K562 (cell line): ENCODE results near the gene ATXN1. TPM values are rescaled to one million over a fixed set of nuclear protein-coding genes. Genes with fewer than 3 reads are reported as not detected.

Source experiments
- ATAC-seq: fragments of 200-7000 bp; cut with Tn5 transposase; 3 replicates; pipeline ENCODE4 v1.9.1; 2020; ENCODE audit warnings: moderate library complexity
- BruUV-seq: library from RNA; stranded (reverse); fragments of 400-500 nt; replicated peaks from 2 replicates; lab custom pipeline; 2021; lab: Mats Ljungman, UMichigan
- CTCF ChIA-PET: fragments of 300-600 bp; formaldehyde crosslinking; extraction: SDS; loops from one replicate; lab custom pipeline; 2021; ENCODE audit warnings: low intra/inter-chr PET ratio; lab: Yijun Ruan, JAX
- POLR2A ChIA-PET: fragments of 300-600, 350-650 bp; sonication (Branson Sonifier 250); formaldehyde crosslinking; extraction: SDS; loops from one replicate; lab custom pipeline; 2021; ENCODE audit warnings: antibody characterized with exemption, inconsistent platforms; lab: Yijun Ruan, JAX
- DNase-seq, 4 experiments: peaks; one replicate each; pipeline versions ENCODE4 v3.0.0 to v3.0.0-alpha.2; 2011 to 2018; ENCODE audit warnings: low spot score in 3 of 4, mixed read lengths in 3 of 4; ENCODE audit errors: extremely low read depth in 1 of 4
- FAIRE-seq: peaks from 2 replicates; lab custom pipeline; 2011; peaks lifted over from hg19 to GRCh38; lab: Jason Lieb, UNC
- H2AFZ ChIP-seq: 2 replicates; pipeline ENCODE4 v1.6.0; 2011; ENCODE audit warnings: low read depth, low read length, control low read depth, inconsistent platforms
- H3K27ac ChIP-seq: fragments of 200-600 bp; 3 replicates; pipeline ENCODE4 v1.8.0; 2011; ENCODE audit warnings: low read depth, mild to moderate bottlenecking, control low read depth, inconsistent platforms, low read length, moderate library complexity, mixed read lengths; ENCODE audit errors: extremely low read depth
- H3K27me3 ChIP-seq, 2 experiments: fragments of 300-600 bp in 1 of 2; 2 replicates in 1 of 2; 3 replicates in 1 of 2; pipeline versions ENCODE4 v1.6.0 to v1.8.0; 2011; ENCODE audit warnings: inconsistent platforms in 2 of 2, low read length in 2 of 2, mild to moderate bottlenecking in 1 of 2, mixed read lengths in 1 of 2, moderate library complexity in 1 of 2; ENCODE audit not compliant: control insufficient read depth in 2 of 2, insufficient read depth in 2 of 2
- H3K36me3 ChIP-seq: fragments of 300-600 bp; 3 replicates; pipeline ENCODE4 v1.8.0; 2011; ENCODE audit warnings: mild to moderate bottlenecking, low read length, inconsistent platforms; ENCODE audit not compliant: control insufficient read depth, insufficient read depth
- H3K4me1 ChIP-seq, 2 experiments: fragments of 200-600 bp in 1 of 2; replicated peaks in 1 of 2; 2 replicates in 1 of 2; 3 replicates in 1 of 2; pipeline versions ENCODE4 v1.5.1 to v1.8.0; 2011; ENCODE audit warnings: inconsistent platforms in 2 of 2, low read length in 2 of 2, mild to moderate bottlenecking in 1 of 2, mixed read lengths in 1 of 2, moderate library complexity in 1 of 2; ENCODE audit not compliant: control insufficient read depth in 2 of 2, insufficient read depth in 2 of 2
- H3K4me2 ChIP-seq: 2 replicates; pipeline ENCODE4 v1.6.1; 2011; ENCODE audit warnings: low read length, control low read depth, inconsistent platforms, mixed read lengths; ENCODE audit not compliant: insufficient read depth
- H3K4me3 ChIP-seq: fragments of 200-600 bp; sonication (generic), shearing (Covaris generic); 2 replicates; pipeline ENCODE4 v1.5.1; 2016; ENCODE audit warnings: control low read depth, inconsistent platforms
- H3K79me2 ChIP-seq: fragments of 200-600 bp; 3 replicates; pipeline ENCODE4 v1.8.0; 2011; ENCODE audit warnings: low read length, inconsistent platforms; ENCODE audit not compliant: control insufficient read depth, insufficient read depth
- H3K9ac ChIP-seq, 2 experiments: 2 replicates each; pipeline versions ENCODE4 v1.6.0 to v1.6.1; 2011; ENCODE audit warnings: low read depth in 2 of 2, low read length in 2 of 2, control low read depth in 1 of 2, inconsistent platforms in 1 of 2, mild to moderate bottlenecking in 1 of 2, mixed read lengths in 1 of 2; ENCODE audit not compliant: insufficient read depth in 1 of 2
- H3K9me1 ChIP-seq: one replicate; pipeline ENCODE4 v1.6.0; 2011; ENCODE audit warnings: inconsistent platforms, mild to moderate bottlenecking, low read length, moderate library complexity; ENCODE audit not compliant: control insufficient read depth, insufficient read depth
- H3K9me3 ChIP-seq: replicated peaks from 2 replicates; pipeline ENCODE4 v1.5.1; 2011; ENCODE audit warnings: low read depth, low read length, inconsistent platforms; ENCODE audit not compliant: control insufficient read depth, insufficient read depth
- H4K20me1 ChIP-seq: replicated peaks from 2 replicates; pipeline ENCODE4 v1.6.1; 2011; ENCODE audit warnings: low read length, inconsistent platforms, mixed read lengths; ENCODE audit not compliant: control insufficient read depth, insufficient read depth
- ATF7 ChIP-seq: fragments of 450-650 bp; IDR thresholded peaks from 2 replicates; pipeline ENCODE4 v1.7.1; 2014; ENCODE audit warnings: mild to moderate bottlenecking, moderate library complexity
- CBX3 ChIP-seq, 2 experiments: IDR thresholded peaks; 1 replicate in 1 of 2; 2 replicates in 1 of 2; pipeline ENCODE4 v1.6.1; 2012; ENCODE audit warnings: inconsistent platforms in 2 of 2, low read length in 2 of 2, borderline replicate concordance in 1 of 2, control low read depth in 1 of 2
- ETV6 ChIP-seq, 3 experiments: fragments of 150-350 bp in 1 of 3; sonication (generic) in 1 of 3; formaldehyde crosslinking in 1 of 3; IDR thresholded peaks; 2 replicates each; pipeline versions ENCODE4 v1.6.1 to v1.8.0; 2014 to 2022; ENCODE audit warnings: borderline replicate concordance in 2 of 3, low read depth in 2 of 3, antibody characterized with exemption in 1 of 3, low read length in 1 of 3, mild to moderate bottlenecking in 1 of 3, missing genetic modification reagents in 1 of 3
- HDAC3 ChIP-seq: fragments of 450-650 bp; IDR thresholded peaks from 2 replicates; pipeline ENCODE4 v1.6.1; 2018; ENCODE audit warnings: borderline replicate concordance, mild to moderate bottlenecking, moderate library complexity; ENCODE audit not compliant: partially characterized antibody
- POLR2G ChIP-seq: fragments of 200-400 bp; formaldehyde crosslinking; IDR thresholded peaks from 2 replicates; pipeline ENCODE4 v1.6.1; 2017; ENCODE audit warnings: low read depth, mild to moderate bottlenecking, antibody characterized with exemption, low read length, moderate library complexity
- WGBS: fragments of 100-300 bp; shearing (Covaris generic); methylation state at CpG from one replicate; pipeline ENCODE4 v1.1.6; 2016; ENCODE audit warnings: low coverage, mixed read lengths; ENCODE audit not compliant: insufficient coverage; ENCODE audit errors: missing lambda C conversion rate; 5-methylcytosine and 5-hydroxymethylcytosine counted together
- in situ Hi-C: fragments of 300-500 bp; cut with MboI; formaldehyde crosslinking; loops from 4 replicates; pipeline ENCODE4 v1.15.0; 2018; ENCODE audit warnings: inconsistent platforms, mixed read lengths
- intact Hi-C: fragments of 100-400 bp; cut with micrococcal nuclease; formaldehyde crosslinking; loops from 2 replicates; pipeline ENCODE4 v1.14.2; 2022
- polyA plus RNA-seq, 8 experiments: library from polyadenylated mRNA; depleted of rRNA in 4 of 8; stranded (reverse) in 5 of 8; unstranded in 3 of 8; fragments of >200 nt; fragmentation: Nextera tagmentation in 2 of 8; fragmentation: Illumina TruSeq in 1 of 8; extraction: Ambion mirVana in 2 of 8; extraction: Trizol in 1 of 8; gene quantifications; 2 replicates each; pipeline versions ENCODE4 v1.2.1 to v1.2.3, GENCODE V29; 2011 to 2014; ENCODE audit warnings: inconsistent platforms in 1 of 8, missing spikeins in 1 of 8
- total RNA-seq, 7 experiments: library from RNA; depleted of rRNA in 6 of 7; stranded (reverse); fragments of >200 nt in 6 of 7; fragmentation: Illumina TruSeq in 2 of 7; extraction: Trizol in 2 of 7; gene quantifications; 2 replicates each; pipeline versions ENCODE4 v1.2.1 to v1.2.3, GENCODE V29; 2011 to 2021; ENCODE audit warnings: low replicate concordance in 1 of 7
- TF ChIP-seq, protein P1 (sequence below): IDR thresholded peaks from 2 replicates; pipeline ENCODE4 v1.6.1; 2011; ENCODE audit warnings: borderline replicate concordance, low read depth, mild to moderate bottlenecking, moderate library complexity, low read length; ENCODE audit not compliant: insufficient read depth, poor library complexity, severe bottlenecking
- TF ChIP-seq, protein P2 (sequence below): fragments of 450-650 bp; IDR thresholded peaks from 2 replicates; pipeline ENCODE4 v1.6.1; 2016; ENCODE audit warnings: low read depth

Gene ATXN1
- total and polyA plus RNA-seq, 9 of the 15 experiments (the other 6 are each of a cell fraction or from before 2014, with no cell fraction given): under 0.01 to 1.2 (median 0.58) TPM

DNA sequence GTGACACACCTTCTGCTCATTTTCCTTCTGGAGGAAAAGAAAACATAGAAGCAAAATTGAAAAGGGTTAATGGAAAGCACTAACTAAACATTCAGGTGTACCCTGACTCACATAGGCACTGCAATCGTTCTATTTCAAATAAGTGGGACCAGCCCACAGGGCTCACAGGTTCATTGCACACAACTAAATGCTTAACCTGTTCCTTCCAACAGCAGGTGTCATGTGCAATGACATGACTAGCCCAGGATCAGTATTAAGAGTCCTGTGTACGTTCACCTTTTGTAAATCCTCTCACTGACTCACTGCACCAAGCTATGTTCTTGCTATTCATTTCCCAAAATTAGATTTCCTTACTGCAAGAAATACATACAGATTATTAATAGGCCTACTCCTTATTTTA lies 371.6 kb downstream of the ATXN1 start:
- no TSS peak for BruUV-seq
- CTCF ChIA-PET: no interaction called here
- POLR2A ChIA-PET: interaction anchor here (0.6 to 0.7 kb wide), 2 partner anchors 13 to 40 kb away, joined by 3 to 6 read pairs; no protein-coding TSS in a partner anchor

More for the DNA sequence above, 371.6 kb downstream of the ATXN1 start:
- in situ Hi-C loops: no loop called here
- H2AFZ ChIP-seq: no peak overlapping the region
- no peak overlapping the region for H3K4me2 ChIP-seq
- intact Hi-C loops: no loop called here
- H3K36me3 ChIP-seq: no peaks in the 10 kb centered on the region
- H3K9me1 ChIP-seq: no peaks in the 10 kb centered on the region
- H3K27me3 ChIP-seq: peaks cover 21 to 28% of the 10 kb centered on the region in 2 experiments; a peak in 4 of 5 replicates
- H3K9me3 ChIP-seq: no peaks in the 10 kb centered on the region
- H4K20me1 ChIP-seq: no peaks in the 10 kb centered on the region
- ATAC-seq (no peak), FAIRE-seq (no peak), DNase-seq (no peak)
- peaks cover 0 to 5% of the 10 kb centered on the region in 2 experiments; a peak in 2 of 5 replicates for H3K4me1 ChIP-seq
- no peak overlapping the region for H3K27ac ChIP-seq
- no peaks in the 10 kb centered on the region for H3K79me2 ChIP-seq
- TF ChIP-seq ETV6 (IDR thresholded peaks at IDR 0.05; ENCODE audit: borderline replicate concordance in 1 of 2, low read depth in 2 of 2, low read length in 1 of 2): no peak
- TF ChIP-seq ETV6 (CRISPR knock-in tag; IDR thresholded peaks at IDR 0.05; ENCODE audit: borderline replicate concordance): no peak
- TF ChIP-seq, protein P1, sequence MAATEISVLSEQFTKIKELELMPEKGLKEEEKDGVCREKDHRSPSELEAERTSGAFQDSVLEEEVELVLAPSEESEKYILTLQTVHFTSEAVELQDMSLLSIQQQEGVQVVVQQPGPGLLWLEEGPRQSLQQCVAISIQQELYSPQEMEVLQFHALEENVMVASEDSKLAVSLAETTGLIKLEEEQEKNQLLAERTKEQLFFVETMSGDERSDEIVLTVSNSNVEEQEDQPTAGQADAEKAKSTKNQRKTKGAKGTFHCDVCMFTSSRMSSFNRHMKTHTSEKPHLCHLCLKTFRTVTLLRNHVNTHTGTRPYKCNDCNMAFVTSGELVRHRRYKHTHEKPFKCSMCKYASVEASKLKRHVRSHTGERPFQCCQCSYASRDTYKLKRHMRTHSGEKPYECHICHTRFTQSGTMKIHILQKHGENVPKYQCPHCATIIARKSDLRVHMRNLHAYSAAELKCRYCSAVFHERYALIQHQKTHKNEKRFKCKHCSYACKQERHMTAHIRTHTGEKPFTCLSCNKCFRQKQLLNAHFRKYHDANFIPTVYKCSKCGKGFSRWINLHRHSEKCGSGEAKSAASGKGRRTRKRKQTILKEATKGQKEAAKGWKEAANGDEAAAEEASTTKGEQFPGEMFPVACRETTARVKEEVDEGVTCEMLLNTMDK: no peak
- no peak for TF ChIP-seq POLR2G
- no peak for TF ChIP-seq CBX3 (IDR thresholded peaks at IDR 0.05; ENCODE audit: borderline replicate concordance in 1 of 2, low read length in 2 of 2)
- TF ChIP-seq HDAC3: no peak
- no peak for TF ChIP-seq ATF7
- TF ChIP-seq, protein P2, sequence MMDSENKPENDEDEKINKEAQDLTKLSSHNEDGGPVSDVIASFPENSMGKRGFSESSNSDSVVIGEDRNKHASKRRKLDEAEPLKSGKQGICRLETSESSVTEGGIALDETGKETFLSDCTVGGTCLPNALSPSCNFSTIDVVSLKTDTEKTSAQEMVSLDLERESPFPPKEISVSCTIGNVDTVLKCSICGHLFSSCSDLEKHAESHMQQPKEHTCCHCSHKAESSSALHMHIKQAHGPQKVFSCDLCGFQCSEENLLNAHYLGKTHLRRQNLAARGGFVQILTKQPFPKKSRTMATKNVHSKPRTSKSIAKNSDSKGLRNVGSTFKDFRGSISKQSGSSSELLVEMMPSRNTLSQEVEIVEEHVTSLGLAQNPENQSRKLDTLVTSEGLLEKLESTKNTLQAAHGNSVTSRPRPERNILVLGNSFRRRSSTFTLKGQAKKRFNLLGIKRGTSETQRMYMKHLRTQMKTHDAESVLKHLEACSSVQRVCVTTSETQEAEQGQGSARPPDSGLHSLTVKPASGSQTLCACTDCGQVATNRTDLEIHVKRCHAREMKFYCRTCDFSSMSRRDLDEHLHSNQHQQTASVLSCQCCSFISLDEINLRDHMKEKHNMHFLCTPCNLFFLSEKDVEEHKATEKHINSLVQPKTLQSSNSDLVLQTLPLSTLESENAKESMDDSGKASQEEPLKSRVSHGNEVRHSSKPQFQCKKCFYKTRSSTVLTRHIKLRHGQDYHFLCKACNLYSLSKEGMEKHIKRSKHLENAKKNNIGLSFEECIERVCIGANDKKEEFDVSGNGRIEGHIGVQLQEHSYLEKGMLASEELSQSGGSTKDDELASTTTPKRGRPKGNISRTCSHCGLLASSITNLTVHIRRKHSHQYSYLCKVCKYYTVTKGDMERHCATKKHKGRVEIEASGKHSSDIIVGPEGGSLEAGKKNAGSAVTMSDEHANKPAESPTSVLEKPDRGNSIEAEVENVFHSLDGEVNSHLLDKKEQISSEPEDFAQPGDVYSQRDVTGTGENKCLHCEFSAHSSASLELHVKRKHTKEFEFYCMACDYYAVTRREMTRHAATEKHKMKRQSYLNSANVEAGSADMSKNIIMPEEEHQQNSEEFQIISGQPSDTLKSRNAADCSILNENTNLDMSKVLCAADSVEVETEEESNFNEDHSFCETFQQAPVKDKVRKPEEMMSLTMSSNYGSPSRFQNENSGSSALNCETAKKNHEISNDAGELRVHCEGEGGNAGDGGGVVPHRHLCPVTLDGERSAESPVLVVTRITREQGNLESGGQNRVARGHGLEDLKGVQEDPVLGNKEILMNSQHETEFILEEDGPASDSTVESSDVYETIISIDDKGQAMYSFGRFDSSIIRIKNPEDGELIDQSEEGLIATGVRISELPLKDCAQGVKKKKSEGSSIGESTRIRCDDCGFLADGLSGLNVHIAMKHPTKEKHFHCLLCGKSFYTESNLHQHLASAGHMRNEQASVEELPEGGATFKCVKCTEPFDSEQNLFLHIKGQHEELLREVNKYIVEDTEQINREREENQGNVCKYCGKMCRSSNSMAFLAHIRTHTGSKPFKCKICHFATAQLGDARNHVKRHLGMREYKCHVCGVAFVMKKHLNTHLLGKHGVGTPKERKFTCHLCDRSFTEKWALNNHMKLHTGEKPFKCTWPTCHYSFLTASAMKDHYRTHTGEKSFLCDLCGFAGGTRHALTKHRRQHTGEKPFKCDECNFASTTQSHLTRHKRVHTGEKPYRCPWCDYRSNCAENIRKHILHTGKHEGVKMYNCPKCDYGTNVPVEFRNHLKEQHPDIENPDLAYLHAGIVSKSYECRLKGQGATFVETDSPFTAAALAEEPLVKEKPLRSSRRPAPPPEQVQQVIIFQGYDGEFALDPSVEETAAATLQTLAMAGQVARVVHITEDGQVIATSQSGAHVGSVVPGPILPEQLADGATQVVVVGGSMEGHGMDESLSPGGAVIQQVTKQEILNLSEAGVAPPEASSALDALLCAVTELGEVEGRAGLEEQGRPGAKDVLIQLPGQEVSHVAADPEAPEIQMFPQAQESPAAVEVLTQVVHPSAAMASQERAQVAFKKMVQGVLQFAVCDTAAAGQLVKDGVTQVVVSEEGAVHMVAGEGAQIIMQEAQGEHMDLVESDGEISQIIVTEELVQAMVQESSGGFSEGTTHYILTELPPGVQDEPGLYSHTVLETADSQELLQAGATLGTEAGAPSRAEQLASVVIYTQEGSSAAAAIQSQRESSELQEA: no peak
- H3K4me3 ChIP-seq: no peak overlapping the region
- H3K9ac ChIP-seq: no peak overlapping the region
- 3% methylated on average over 2 of the region's 2 CpGs for WGBS
